GM10266 (cell line): ENCODE results near the gene RAB5B.

Experiments
- DNase-seq: peaks from one replicate; pipeline ENCODE4 v3.0.0; 2012; ENCODE audit errors: extremely low spot score
- TF ChIP-seq, protein P1 (sequence below): IDR thresholded peaks from 2 replicates; pipeline ENCODE4 v1.5.1; 2012; ENCODE audit warnings: mild to moderate bottlenecking, low read depth; ENCODE audit not compliant: control insufficient read depth, insufficient read depth; ENCODE audit errors: missing control alignments

Gene RAB5B

DNA sequence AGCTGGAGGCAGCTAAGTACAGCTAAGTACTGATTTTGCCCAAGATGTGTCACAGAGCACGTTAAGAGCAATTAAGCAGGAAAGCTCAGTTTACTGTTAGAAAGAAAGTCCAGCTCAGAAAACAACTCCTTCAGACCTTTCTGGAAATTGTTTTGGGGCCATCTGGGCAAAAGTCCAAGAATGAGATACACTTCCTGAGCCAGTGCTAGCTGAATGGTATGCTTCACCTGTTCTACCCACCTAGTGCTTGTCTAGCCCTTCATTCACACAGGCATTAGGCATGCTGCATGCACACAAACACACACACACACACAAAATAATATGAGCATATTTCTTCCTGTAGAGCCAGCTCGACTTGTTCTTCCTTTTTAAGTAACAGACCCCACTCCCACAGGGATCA, 40.3 kb downstream of the RAB5B start:
- DNase-seq: no peak
- TF ChIP-seq, protein P1, sequence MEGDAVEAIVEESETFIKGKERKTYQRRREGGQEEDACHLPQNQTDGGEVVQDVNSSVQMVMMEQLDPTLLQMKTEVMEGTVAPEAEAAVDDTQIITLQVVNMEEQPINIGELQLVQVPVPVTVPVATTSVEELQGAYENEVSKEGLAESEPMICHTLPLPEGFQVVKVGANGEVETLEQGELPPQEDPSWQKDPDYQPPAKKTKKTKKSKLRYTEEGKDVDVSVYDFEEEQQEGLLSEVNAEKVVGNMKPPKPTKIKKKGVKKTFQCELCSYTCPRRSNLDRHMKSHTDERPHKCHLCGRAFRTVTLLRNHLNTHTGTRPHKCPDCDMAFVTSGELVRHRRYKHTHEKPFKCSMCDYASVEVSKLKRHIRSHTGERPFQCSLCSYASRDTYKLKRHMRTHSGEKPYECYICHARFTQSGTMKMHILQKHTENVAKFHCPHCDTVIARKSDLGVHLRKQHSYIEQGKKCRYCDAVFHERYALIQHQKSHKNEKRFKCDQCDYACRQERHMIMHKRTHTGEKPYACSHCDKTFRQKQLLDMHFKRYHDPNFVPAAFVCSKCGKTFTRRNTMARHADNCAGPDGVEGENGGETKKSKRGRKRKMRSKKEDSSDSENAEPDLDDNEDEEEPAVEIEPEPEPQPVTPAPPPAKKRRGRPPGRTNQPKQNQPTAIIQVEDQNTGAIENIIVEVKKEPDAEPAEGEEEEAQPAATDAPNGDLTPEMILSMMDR: no peak

DNA sequence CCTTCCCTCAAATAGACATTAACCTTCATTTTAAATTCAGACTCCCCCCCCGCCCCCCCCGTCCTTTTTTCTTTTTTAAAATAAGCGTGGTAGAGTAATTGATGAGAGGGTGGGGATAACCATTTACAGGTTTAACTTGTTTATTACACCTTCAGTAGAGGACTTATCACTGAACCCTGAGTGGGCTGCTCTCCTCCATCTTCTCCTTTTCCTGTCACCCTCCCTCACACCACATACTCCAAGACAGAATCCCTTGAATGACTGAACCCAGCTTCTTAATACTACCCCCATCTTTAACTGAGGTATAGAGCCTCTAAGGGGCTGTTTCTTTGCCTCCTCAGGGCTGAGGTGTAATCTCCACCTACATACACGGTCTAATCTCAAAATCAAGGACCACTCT, 43.3 kb downstream of the RAB5B start:
- TF ChIP-seq, protein P1: no peak
- DNase-seq: no peak

DNA sequence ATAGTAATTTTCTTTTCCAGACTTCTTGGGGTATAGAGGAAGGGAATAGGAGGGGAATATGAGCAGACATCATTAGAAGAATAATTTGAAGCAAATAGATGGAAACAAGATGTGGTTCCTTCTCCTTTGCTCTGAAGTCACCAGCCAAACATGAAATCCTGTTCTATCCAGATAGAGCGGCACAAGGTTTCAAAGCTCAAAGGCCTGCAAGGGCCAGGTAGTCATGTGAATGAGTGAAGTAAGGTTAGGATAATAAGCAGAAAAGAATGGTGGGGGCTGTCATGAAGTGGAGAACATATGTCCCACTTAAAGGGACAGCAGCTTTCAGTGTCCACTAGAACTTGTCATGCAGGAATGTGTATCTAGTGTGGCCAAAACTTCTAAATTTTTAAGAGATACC, 44.5 kb downstream of the RAB5B start:
- TF ChIP-seq, protein P1: no peak
- no peak for DNase-seq

DNA sequence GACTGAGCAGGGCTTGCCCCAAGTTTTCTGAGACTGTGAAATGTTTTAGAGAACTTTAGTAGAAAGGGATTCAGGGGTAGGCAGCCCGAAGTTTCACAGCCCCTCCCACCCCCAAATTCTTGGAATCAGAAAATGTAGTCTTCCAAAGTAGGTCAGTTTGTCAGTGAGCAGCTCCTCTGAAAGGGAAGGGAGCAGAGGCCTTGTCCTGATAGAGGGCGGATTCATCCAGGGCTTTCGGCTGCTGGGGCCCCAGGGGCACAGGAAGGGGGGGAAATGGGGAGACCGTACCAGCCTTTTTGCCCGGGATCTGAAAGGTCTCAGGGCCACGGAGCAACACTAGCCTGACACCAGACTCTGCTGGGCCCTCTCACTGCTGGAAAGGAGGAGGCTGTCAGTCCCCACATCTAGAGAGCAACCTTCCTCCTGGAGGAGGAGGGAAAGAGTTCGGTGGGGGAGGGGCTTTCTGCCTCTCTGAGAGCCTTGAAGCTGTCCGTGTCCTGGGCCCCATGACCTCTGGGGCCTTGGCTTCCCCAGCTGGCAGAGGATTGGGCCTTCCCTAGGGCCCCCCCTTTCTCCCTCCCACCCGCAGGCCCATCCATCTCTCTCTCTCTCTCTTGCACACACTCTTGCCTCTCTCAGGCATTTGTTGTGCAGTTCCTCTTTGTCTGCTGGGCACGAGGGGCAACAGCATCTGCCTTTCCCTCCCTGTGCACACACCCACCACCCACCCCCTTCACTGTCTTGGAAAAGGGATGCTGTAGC, 46.7 kb downstream of the RAB5B start, which contains the start of gene IKZF4:
IKZF4 (plus strand) TSS at position 621 of the 762 bp plus-strand sequence. CDS start 451 bp downstream, outside the sequence.
- no peak for DNase-seq
- TF ChIP-seq, protein P1: no peak

DNA sequence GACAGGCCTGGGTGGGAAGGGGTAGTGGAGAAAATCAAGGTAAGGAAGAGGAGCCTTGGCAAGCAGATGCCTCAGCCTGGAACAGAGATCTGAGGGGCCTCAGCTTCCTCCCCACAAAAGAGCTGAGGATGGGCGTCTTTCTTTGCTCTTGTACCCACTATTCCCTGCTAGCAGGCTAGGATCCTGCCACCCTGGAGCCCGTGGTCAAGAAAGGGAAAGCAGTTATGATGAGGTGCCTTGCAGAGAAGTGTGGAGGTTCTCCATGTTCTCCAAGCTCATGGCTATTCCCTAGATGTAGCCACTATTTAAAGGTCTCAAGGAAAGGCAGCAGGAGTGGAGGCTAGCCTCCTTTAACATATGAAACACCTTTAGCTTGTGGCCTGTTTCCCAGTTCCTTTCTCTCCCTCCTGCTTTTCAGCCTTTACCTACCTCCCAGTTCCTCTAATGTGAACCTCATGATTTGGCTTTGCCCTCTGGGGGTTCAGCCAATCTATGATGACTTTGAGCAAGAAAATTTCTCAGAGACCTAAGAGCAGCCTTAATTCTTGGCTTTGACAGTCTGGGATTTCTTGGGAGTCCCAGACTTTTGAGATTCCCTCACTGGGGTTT, 48.1 kb downstream of the RAB5B start:
- DNase-seq: no peak
- TF ChIP-seq, protein P1: no peak

DNA sequence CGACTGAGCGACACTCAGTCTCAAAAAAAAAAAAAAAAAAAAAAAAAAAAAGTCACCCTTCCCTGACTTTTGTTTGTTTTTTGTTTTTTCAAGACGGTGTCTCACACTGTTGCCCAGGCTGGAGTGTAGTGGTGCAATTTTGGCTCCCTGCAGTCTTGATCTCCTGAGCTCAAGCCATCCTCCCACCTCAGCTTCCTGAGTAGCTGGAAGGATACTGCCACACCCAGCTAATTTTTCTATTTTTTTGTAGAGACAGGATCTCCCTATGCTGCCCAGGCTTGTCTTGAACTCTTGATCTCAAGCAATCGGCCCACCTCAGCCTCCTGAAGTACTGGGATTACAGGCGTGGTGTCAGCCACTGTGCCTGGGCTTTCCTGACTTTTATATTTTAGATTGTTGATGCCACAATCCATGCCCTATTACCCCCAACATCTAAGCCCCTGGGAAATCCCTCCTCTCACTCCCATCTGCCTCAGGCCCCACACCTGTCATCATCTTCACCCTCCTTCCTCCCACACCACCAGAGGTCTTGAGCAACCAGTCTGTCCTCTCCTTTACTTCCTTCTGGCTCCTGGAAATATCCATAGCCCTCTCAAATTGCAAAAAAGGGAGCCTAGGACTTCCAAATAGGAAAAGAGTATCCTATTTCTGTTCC, 54.8 kb downstream of the RAB5B start:
- TF ChIP-seq, protein P1: no peak

DNA sequence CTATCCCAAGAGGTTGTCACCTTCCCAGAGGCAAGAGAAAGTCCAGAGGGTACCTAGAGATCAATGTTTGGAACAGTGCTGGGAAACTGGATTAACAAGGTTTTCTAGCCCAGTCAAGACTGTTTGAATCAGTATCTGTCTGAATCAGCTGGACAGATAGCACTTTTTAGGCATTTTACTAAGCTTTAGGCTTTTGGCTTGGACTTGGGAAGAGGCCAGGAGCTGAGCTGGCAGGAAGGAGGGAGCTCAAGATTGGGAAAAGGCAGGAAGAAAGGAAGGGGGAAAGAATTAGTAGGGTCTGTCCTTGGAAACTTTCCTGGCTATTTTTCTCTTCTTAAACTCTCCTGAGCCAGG, 55.3 kb downstream of the RAB5B start:
- TF ChIP-seq, protein P1: no peak
- no peak for DNase-seq

More for the DNA sequence above, 54.8 kb downstream of the RAB5B start:
- no peak for DNase-seq
